ENCODE data around the gene ITGAE.

ITGAE gene

GRCh38 chr17:3667366-3668278, 133.4 kb downstream of the ITGAE start:
- Histone ChIP-seq H3K27ac (ENCODE audit: extremely low read depth, low read depth, low read length) (peak overlapping the region; percentile 93), H3K4me1 (ENCODE audit: control insufficient read depth, insufficient read depth, low read length) (peaks cover 8% of the 10 kb centered on the region; the same call in 1 of the 2 replicates), H3K36me3 (ENCODE audit: control insufficient read depth in 2 of 2, insufficient read depth in 1 of 2, low read length in 2 of 2) (peaks cover 7 to 38% of the 10 kb centered on the region in 2 experiments; a peak in 2 of 3 replicates), H3K9me3 (ENCODE audit: control insufficient read depth, insufficient read depth, low read depth, low read length) (no peaks in the 10 kb centered on the region), H3K4me3 (ENCODE audit: low read depth, low read length) (peak overlapping the region; percentile 79)
- ChIA-PET CTCF (interaction anchor here (0.5 to 1.8 kb wide), 5 partner anchors 10 to 356 kb away, joined by 3 to 8 read pairs (median 3); no protein-coding TSS in a partner anchor), POLR2A (interaction anchor here (0.6 to 4.4 kb wide), 19 partner anchors 9 to 899 kb away, joined by 3 to 75 read pairs (median 3); partner anchors contain the start of genes CTNS, CYB5D2, HASPIN and SHPK)
- TF ChIP-seq SCRT2 (tag by site-specific recombination; IDR thresholded peaks at IDR 0.05) (peak; percentile 55), SP2 (tag by site-specific recombination; IDR thresholded peaks at IDR 0.05) (peak; percentile 51), ZNF501 (tag by site-specific recombination; IDR thresholded peaks at IDR 0.05) (peak; percentile 90; the same call in 1 of the 2 replicates), GLI4 (tag by site-specific recombination; IDR thresholded peaks at IDR 0.05) (0 out of 2 replicates have a peak, but pooled peaks have one; percentile 37), GLIS1 (tag by site-specific recombination; IDR thresholded peaks at IDR 0.05) (peak; percentile 75), ZNF24 (tag by site-specific recombination; IDR thresholded peaks at IDR 0.05) (peak; percentile 77; the same call in 1 of the 2 replicates), KLF9 (tag by site-specific recombination; IDR thresholded peaks at IDR 0.05; ENCODE audit: low read depth) (peak; percentile 65), ZNF394 (tag by site-specific recombination; IDR thresholded peaks at IDR 0.05; ENCODE audit: borderline replicate concordance) (0 out of 2 replicates have a peak, but pooled peaks have one; percentile 19), ZNF776 (tag by site-specific recombination; IDR thresholded peaks at IDR 0.05; ENCODE audit: borderline replicate concordance) (no peak), ZBTB48 (tag by site-specific recombination; IDR thresholded peaks at IDR 0.05) (0 out of 2 replicates have a peak, but pooled peaks have one; percentile 81), ZIC2 (tag by site-specific recombination; IDR thresholded peaks at IDR 0.05) (peak; percentile 15), ZEB2 (tag by site-specific recombination; IDR thresholded peaks at IDR 0.05) (peak; percentile 68), ZNF354C (tag by site-specific recombination; IDR thresholded peaks at IDR 0.05; ENCODE audit: borderline replicate concordance, low read depth) (no peak), ZNF513 (tag by site-specific recombination; IDR thresholded peaks at IDR 0.05) (no peak), ZNF639 (tag by site-specific recombination; IDR thresholded peaks at IDR 0.05) (peak; percentile 72; the same call in 1 of the 2 replicates), ZBTB21 (tag by site-specific recombination; IDR thresholded peaks at IDR 0.05) (0 out of 2 replicates have a peak, but pooled peaks have one; percentile 32), PRDM2 (tag by site-specific recombination; IDR thresholded peaks at IDR 0.05; ENCODE audit: borderline replicate concordance) (no peak), ZNF335 (tag by site-specific recombination; conservative IDR thresholded peaks at IDR 0.05) (peak; percentile 63)
- TF ChIP-seq, protein P1, sequence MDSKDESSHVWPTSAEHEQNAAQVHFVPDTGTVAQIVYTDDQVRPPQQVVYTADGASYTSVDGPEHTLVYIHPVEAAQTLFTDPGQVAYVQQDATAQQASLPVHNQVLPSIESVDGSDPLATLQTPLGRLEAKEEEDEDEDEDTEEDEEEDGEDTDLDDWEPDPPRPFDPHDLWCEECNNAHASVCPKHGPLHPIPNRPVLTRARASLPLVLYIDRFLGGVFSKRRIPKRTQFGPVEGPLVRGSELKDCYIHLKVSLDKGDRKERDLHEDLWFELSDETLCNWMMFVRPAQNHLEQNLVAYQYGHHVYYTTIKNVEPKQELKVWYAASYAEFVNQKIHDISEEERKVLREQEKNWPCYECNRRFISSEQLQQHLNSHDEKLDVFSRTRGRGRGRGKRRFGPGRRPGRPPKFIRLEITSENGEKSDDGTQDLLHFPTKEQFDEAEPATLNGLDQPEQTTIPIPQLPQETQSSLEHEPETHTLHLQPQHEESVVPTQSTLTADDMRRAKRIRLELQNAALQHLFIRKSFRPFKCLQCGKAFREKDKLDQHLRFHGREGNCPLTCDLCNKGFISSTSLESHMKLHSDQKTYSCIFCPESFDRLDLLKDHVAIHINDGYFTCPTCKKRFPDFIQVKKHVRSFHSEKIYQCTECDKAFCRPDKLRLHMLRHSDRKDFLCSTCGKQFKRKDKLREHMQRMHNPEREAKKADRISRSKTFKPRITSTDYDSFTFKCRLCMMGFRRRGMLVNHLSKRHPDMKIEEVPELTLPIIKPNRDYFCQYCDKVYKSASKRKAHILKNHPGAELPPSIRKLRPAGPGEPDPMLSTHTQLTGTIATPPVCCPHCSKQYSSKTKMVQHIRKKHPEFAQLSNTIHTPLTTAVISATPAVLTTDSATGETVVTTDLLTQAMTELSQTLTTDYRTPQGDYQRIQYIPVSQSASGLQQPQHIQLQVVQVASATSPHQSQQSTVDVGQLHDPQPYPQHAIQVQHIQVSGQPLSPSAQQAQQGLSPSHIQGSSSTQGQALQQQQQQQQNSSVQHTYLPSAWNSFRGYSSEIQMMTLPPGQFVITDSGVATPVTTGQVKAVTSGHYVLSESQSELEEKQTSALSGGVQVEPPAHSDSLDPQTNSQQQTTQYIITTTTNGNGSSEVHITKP (tag by site-specific recombination; IDR thresholded peaks at IDR 0.05): 0 out of 2 replicates have a peak, but pooled peaks have one; percentile 29
- TF ChIP-seq, protein P2, sequence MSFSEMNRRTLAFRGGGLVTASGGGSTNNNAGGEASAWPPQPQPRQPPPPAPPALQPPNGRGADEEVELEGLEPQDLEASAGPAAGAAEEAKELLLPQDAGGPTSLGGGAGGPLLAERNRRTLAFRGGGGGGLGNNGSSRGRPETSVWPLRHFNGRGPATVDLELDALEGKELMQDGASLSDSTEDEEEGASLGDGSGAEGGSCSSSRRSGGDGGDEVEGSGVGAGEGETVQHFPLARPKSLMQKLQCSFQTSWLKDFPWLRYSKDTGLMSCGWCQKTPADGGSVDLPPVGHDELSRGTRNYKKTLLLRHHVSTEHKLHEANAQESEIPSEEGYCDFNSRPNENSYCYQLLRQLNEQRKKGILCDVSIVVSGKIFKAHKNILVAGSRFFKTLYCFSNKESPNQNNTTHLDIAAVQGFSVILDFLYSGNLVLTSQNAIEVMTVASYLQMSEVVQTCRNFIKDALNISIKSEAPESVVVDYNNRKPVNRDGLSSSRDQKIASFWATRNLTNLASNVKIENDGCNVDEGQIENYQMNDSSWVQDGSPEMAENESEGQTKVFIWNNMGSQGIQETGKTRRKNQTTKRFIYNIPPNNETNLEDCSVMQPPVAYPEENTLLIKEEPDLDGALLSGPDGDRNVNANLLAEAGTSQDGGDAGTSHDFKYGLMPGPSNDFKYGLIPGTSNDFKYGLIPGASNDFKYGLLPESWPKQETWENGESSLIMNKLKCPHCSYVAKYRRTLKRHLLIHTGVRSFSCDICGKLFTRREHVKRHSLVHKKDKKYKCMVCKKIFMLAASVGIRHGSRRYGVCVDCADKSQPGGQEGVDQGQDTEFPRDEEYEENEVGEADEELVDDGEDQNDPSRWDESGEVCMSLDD (tag by site-specific recombination; IDR thresholded peaks at IDR 0.05): no peak

Data from HEK293 (cell line).